ENCODE results near the gene CCDC192.

The CCDC192 gene

GRCh38 chr5:127981498-127981897 is 278.3 kb downstream of the CCDC192 start:
- ATAC-seq: no peak
- TF ChIP-seq PATZ1 (CRISPR knock-in tag; IDR thresholded peaks at IDR 0.05; ENCODE audit: borderline replicate concordance): no peak
- no peak for TF ChIP-seq ZNF70 (CRISPR knock-in tag; IDR thresholded peaks at IDR 0.05)
- TF ChIP-seq CSDC2 (CRISPR knock-in tag; IDR thresholded peaks at IDR 0.05): no peak
- no peak for TF ChIP-seq CSRNP3 (CRISPR knock-in tag; IDR thresholded peaks at IDR 0.05)
- TF ChIP-seq ZC3H10 (CRISPR knock-in tag; IDR thresholded peaks at IDR 0.05): no peak

GRCh38 chr5:127985811-127986325 is 282.7 kb downstream of the CCDC192 start:
- no peak for TF ChIP-seq TCF4 (CRISPR knock-in tag; IDR thresholded peaks at IDR 0.05; ENCODE audit: borderline replicate concordance)
- no peak for TF ChIP-seq BACH2 (CRISPR knock-in tag; IDR thresholded peaks at IDR 0.05; ENCODE audit: borderline replicate concordance)
- TF ChIP-seq TOX (CRISPR knock-in tag; IDR thresholded peaks at IDR 0.05; ENCODE audit: borderline replicate concordance): no peak
- TF ChIP-seq GLIS3 (CRISPR knock-in tag; IDR thresholded peaks at IDR 0.05): no peak
- TF ChIP-seq CSRNP3 (CRISPR knock-in tag; IDR thresholded peaks at IDR 0.05): no peak
- no peak for TF ChIP-seq PATZ1 (CRISPR knock-in tag; IDR thresholded peaks at IDR 0.05; ENCODE audit: borderline replicate concordance)
- TF ChIP-seq CSDC2 (CRISPR knock-in tag; IDR thresholded peaks at IDR 0.05): no peak
- no peak for TF ChIP-seq ZFP3 (CRISPR knock-in tag; IDR thresholded peaks at IDR 0.05)
- no peak for TF ChIP-seq PPARA (CRISPR knock-in tag; IDR thresholded peaks at IDR 0.05; ENCODE audit: borderline replicate concordance)
- TF ChIP-seq TSHZ2 (CRISPR knock-in tag; IDR thresholded peaks at IDR 0.05): no peak
- no peak for TF ChIP-seq SNAI2 (CRISPR knock-in tag; IDR thresholded peaks at IDR 0.05)
- no peak for TF ChIP-seq ARNTL (CRISPR knock-in tag; IDR thresholded peaks at IDR 0.05; ENCODE audit: borderline replicate concordance, low read depth)
- TF ChIP-seq ZFP30 (CRISPR knock-in tag; IDR thresholded peaks at IDR 0.05): no peak
- TF ChIP-seq RARB (CRISPR knock-in tag; IDR thresholded peaks at IDR 0.05): no peak
- no peak for TF ChIP-seq ISL1 (CRISPR knock-in tag; IDR thresholded peaks at IDR 0.05)
- no peak for TF ChIP-seq CREB5 (CRISPR knock-in tag; IDR thresholded peaks at IDR 0.05; ENCODE audit: low read depth)
- TF ChIP-seq OSR1 (CRISPR knock-in tag; IDR thresholded peaks at IDR 0.05): no peak
- TF ChIP-seq ZC3H10 (CRISPR knock-in tag; IDR thresholded peaks at IDR 0.05): no peak
- ATAC-seq: no peak

Measured in SK-N-SH treated with all-trans-retinoic acid at 6 μM for 48 hours (cell line).